K562 (cell line): ENCODE data around the gene ING4. TPM values are rescaled to one million over a fixed set of nuclear protein-coding genes. Genes with fewer than 3 reads are reported as not detected.
A peak's percentile ranks its signal among the peaks of the same experiment; 100 is the strongest.

Experiments
- CXXC5 ChIP-seq: fragments of 250-450 bp; sonication (Bioruptor Pico); IDR thresholded peaks from 2 replicates; pipeline ENCODE4 v1.8.0; 2022; ENCODE audit warnings: inconsistent platforms, mild to moderate bottlenecking, moderate library complexity
- ETV1 ChIP-seq: fragments of 450-650 bp; conservative IDR thresholded peaks from 2 replicates; pipeline ENCODE4 v1.6.1; 2016; ENCODE audit warnings: missing genetic modification characterization, control low read depth, low read depth, missing compliant biosample characterization
- HSF4 ChIP-seq: fragments of 250-450 bp; sonication (Bioruptor Pico); IDR thresholded peaks from 2 replicates; pipeline ENCODE4 v2.1.2; 2022; ENCODE audit warnings: mild to moderate bottlenecking, moderate library complexity, borderline replicate concordance
- IFI16 ChIP-seq: fragments of 250-450 bp; sonication (Bioruptor Pico); IDR thresholded peaks from 2 replicates; pipeline ENCODE4 v2.1.2; 2022; ENCODE audit warnings: mild to moderate bottlenecking, inconsistent platforms
- KAT7 ChIP-seq: sonication (generic); formaldehyde crosslinking; IDR thresholded peaks from 2 replicates; pipeline ENCODE4 v1.8.0; 2022; ENCODE audit warnings: missing genetic modification reagents, mild to moderate bottlenecking, borderline replicate concordance
- KLF16 ChIP-seq: IDR thresholded peaks from 2 replicates; pipeline ENCODE4 v1.6.1; 2016; ENCODE audit warnings: antibody characterized with exemption
- MNT ChIP-seq, 2 experiments: fragments of 450-650 bp; conservative IDR thresholded peaks; 2 replicates each; pipeline ENCODE4 v1.6.1; 2017; ENCODE audit warnings: mild to moderate bottlenecking in 2 of 2, moderate library complexity in 2 of 2
- NCOA1 ChIP-seq: fragments of 450-650 bp; IDR thresholded peaks from 2 replicates; pipeline ENCODE4 v1.6.1; 2016; ENCODE audit warnings: low read depth
- SOX6 ChIP-seq: fragments of 450-650 bp; IDR thresholded peaks from 2 replicates; pipeline ENCODE4 v1.6.1; 2014; ENCODE audit warnings: mild to moderate bottlenecking
- THAP7 ChIP-seq: fragments of 250-450 bp; sonication (Bioruptor Pico); IDR thresholded peaks from 2 replicates; pipeline ENCODE4 v1.5.0; 2021
- VEZF1 ChIP-seq: fragments of 200-800 bp; sonication (Bioruptor generic); IDR thresholded peaks from 2 replicates; pipeline ENCODE4 v1.6.1; 2017; ENCODE audit warnings: missing genetic modification characterization, missing compliant biosample characterization
- ZBTB11 ChIP-seq, 3 experiments: fragments of 200-800 bp in 1 of 3; fragments of 250-450 bp in 1 of 3; fragments of 450-650 bp in 1 of 3; sonication (Bioruptor Pico) in 1 of 3; sonication (Bioruptor generic) in 1 of 3; formaldehyde crosslinking in 1 of 3; IDR thresholded peaks; 2 replicates each; pipeline versions ENCODE4 v1.6.1 to v1.8.0; 2016 to 2022; ENCODE audit warnings: mild to moderate bottlenecking in 2 of 3, missing genetic modification characterization in 2 of 3, missing compliant biosample characterization in 1 of 3, moderate library complexity in 1 of 3
- ZFPM2 ChIP-seq: fragments of 250-450 bp; sonication (Bioruptor Pico); IDR thresholded peaks from 2 replicates; pipeline ENCODE4 v1.5.1; 2022; ENCODE audit warnings: mild to moderate bottlenecking
- ZMIZ1 ChIP-seq, 2 experiments: fragments of 150-350 bp in 1 of 2; IDR thresholded peaks; 2 replicates each; pipeline ENCODE4 v1.6.1; 2012 to 2016; ENCODE audit warnings: low read depth in 2 of 2, low read length in 2 of 2, mild to moderate bottlenecking in 1 of 2, moderate library complexity in 1 of 2
- ZNF165 ChIP-seq: fragments of 250-450 bp; sonication (Bioruptor Pico); IDR thresholded peaks from 2 replicates; pipeline ENCODE4 v1.4.0; 2020; ENCODE audit warnings: borderline replicate concordance
- ZNF212 ChIP-seq: fragments of 450-650 bp; formaldehyde crosslinking; IDR thresholded peaks from 2 replicates; pipeline ENCODE4 v1.4.0; 2020; ENCODE audit warnings: mild to moderate bottlenecking
- ZNF23 ChIP-seq: fragments of 250-450 bp; sonication (Bioruptor Pico); IDR thresholded peaks from 2 replicates; pipeline ENCODE4 v1.4.0; 2020; ENCODE audit warnings: mild to moderate bottlenecking
- polyA plus RNA-seq, 8 experiments: library from polyadenylated mRNA; depleted of rRNA in 4 of 8; stranded (reverse) in 5 of 8; unstranded in 3 of 8; fragments of >200 nt; fragmentation: Nextera tagmentation in 2 of 8; fragmentation: Illumina TruSeq in 1 of 8; extraction: Ambion mirVana in 2 of 8; extraction: Trizol in 1 of 8; gene quantifications; 2 replicates each; pipeline versions ENCODE4 v1.2.1 to v1.2.3, GENCODE V29; 2011 to 2014; ENCODE audit warnings: inconsistent platforms in 1 of 8, missing spikeins in 1 of 8
- total RNA-seq, 7 experiments: library from RNA; depleted of rRNA in 6 of 7; stranded (reverse); fragments of >200 nt in 6 of 7; fragmentation: Illumina TruSeq in 2 of 7; extraction: Trizol in 2 of 7; gene quantifications; 2 replicates each; pipeline versions ENCODE4 v1.2.1 to v1.2.3, GENCODE V29; 2011 to 2021; ENCODE audit warnings: low replicate concordance in 1 of 7

The ING4 gene
- total and polyA plus RNA-seq, 9 of the 15 experiments (the other 6 are each of a cell fraction or from before 2014, with no cell fraction given) = 6.6 to 30.2 (median 15.7) TPM

GRCh38 chr12:6626654-6627283, 36.1 kb downstream of the ING4 start (continued):
- TF ChIP-seq VEZF1 (CRISPR knock-in tag) (peak; percentile 68), KLF16 (peak; percentile 43; the same call in 1 of the 2 replicates), IFI16 (CRISPR knock-in tag) (no peak), CXXC5 (CRISPR knock-in tag) (peak; percentile 69), ZBTB11 (CRISPR knock-in tag; IDR thresholded peaks at IDR 0.05) (peak in 2 of 3 experiments; percentile 42 to 61; a peak in 2 of 6 replicates), ZMIZ1 (IDR thresholded peaks at IDR 0.05; ENCODE audit: low read depth in 2 of 2, low read length in 2 of 2) (no peak), MNT (conservative IDR thresholded peaks at IDR 0.05) (peak; percentile 43 to 73), ZNF165 (CRISPR knock-in tag) (no peak), THAP7 (CRISPR knock-in tag) (no peak), ZNF23 (CRISPR knock-in tag) (no peak), KAT7 (no peak), NCOA1 (0 out of 2 replicates have a peak, but pooled peaks have one; percentile 20), ETV1 (tag) (peak; percentile 74), ZNF212 (CRISPR knock-in tag) (no peak), SOX6 (0 out of 2 replicates have a peak, but pooled peaks have one; percentile 16), ZFPM2 (no peak), HSF4 (CRISPR knock-in tag) (no peak)
